ENCODE data around the gene MPZ.

MPZ gene

DNA sequence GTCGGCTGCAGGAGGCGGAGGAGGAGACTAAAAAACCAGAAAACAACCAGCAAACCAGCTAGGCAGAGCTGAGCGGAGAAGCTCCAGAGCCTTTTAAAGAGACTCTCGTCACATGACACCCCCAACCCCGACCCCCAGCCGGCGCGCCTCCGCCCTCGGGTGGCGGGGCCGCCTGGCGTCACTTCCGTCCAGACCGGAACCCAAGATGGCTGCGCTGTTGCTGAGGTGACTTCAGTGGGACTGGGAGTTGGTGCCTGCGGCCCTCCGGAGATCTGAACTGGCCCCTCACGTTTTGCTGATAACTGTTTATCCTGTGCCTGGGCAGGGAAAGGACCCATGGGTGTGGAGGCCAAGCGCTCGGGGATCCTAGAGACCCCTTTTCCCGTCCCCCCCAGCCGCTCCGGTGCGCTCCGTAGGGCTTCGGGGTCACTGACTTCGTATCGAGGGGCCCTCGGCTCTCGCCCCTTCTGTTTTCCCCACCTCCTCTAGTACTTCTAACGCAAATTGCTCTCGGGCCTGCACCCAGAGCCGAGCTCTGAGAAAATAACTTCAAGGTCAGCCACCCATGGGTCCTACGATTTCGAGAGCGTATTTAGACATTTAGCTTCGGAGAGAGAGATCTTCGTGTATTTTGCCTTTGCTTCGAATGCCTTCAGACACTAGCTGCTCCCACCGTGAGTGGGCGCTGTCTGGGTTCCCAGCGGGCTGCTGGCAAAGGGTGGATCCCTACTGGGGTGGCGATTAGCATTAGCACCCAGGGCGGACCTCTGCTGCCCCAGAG, 4.6 kb upstream of the MPZ start, which contains the start of gene SDHC:
SDHC (plus strand) TSS at position 181 of the 781 bp plus-strand sequence; CDS start at position 206, 25 bp downstream.
- Histone ChIP-seq H3K27ac (ENCODE audit: low read length) (peak within 1 kb of the TSS; percentile 98), H3K9ac (ENCODE audit: low read depth, low read length) (peak within 1 kb of the TSS; percentile 96), H3K4me1 (ENCODE audit: insufficient read depth, low read length) (peaks cover 13% of the 10 kb centered on the region), H3K27me3 (ENCODE audit: insufficient read depth, low read length) (no peaks in the 10 kb centered on the region), H3K36me3 (ENCODE audit: insufficient read depth, low read depth, low read length) (no peaks in the 10 kb centered on the region), H3K4me3 (ENCODE audit: low read length) (peak within 1 kb of the TSS; percentile 95), H3K9me3 (ENCODE audit: insufficient read depth, low read depth, low read length) (no peaks in the 10 kb centered on the region)

DNA sequence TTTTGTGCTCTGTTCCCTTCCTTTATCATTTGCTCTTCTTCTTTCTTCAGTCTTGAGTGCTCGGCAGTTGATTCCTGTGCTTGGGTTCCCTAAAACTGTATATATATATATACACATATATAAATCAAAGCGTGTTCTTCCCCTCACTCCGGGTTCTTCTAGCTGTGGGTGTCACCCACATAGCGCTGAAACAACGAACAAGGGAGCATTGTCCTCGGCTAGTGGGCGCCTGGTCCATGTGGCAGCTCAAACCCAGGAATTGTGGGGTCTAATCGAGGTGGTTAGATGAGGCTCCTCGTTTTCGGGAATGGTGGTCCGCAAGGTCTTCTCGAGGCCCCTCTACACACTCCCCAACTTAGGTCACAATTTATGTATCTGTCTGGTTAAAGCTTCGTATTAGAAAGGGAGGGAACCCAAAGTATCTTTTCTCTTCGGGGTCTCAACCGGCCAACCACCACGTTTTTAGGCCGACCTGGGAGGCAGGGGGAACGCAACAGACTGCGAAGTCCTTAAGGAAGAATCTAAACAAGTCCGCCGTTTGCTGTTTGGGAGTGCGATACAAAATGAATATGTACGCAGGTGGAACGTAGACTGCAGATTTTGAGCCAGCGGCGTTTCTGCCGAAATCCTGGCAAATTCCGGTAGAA, 3.9 kb upstream of the MPZ start:
- Histone ChIP-seq H3K4me1 (ENCODE audit: insufficient read depth, low read length) (peaks cover 13% of the 10 kb centered on the region), H3K27ac (ENCODE audit: low read length) (peak overlapping the region; percentile 98), H3K9me3 (ENCODE audit: insufficient read depth, low read depth, low read length) (no peaks in the 10 kb centered on the region), H3K9ac (ENCODE audit: low read depth, low read length) (peak overlapping the region; percentile 96; the same call in 1 of the 2 replicates), H3K27me3 (ENCODE audit: insufficient read depth, low read length) (no peaks in the 10 kb centered on the region), H3K4me3 (ENCODE audit: low read length) (peak overlapping the region; percentile 95), H3K36me3 (ENCODE audit: insufficient read depth, low read depth, low read length) (no peaks in the 10 kb centered on the region)

DNA sequence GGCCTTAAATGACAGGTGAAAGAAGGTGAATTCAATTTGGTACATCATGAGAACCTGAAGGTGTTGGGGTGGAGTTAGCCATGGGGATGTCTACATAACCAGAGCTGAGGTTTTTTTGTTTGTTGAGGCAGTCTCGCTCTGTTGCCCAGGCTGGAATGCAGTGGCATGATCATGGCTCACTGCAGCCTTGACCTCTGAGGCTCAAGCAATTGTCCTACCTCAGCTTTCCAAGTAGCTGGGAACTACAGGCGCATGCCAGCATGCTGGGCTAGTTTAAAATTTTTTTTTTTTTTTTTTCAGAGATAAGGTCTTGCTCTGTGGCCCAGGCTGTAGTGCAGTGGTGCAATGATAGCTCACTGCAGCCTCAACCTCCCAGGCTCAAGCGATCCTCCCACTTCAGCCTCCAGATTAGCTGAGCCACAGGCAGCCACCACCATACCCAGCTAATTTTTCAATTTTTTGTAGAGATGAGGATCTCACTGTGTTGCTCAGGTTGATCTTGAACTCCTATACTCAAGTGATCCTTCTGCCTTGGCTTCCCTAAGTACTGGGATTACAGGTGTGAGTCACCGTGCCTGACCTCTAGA, 1.9 kb upstream of the MPZ start:
- no peak overlapping the region for H3K4me3 ChIP-seq (ENCODE audit: low read length)

DNA sequence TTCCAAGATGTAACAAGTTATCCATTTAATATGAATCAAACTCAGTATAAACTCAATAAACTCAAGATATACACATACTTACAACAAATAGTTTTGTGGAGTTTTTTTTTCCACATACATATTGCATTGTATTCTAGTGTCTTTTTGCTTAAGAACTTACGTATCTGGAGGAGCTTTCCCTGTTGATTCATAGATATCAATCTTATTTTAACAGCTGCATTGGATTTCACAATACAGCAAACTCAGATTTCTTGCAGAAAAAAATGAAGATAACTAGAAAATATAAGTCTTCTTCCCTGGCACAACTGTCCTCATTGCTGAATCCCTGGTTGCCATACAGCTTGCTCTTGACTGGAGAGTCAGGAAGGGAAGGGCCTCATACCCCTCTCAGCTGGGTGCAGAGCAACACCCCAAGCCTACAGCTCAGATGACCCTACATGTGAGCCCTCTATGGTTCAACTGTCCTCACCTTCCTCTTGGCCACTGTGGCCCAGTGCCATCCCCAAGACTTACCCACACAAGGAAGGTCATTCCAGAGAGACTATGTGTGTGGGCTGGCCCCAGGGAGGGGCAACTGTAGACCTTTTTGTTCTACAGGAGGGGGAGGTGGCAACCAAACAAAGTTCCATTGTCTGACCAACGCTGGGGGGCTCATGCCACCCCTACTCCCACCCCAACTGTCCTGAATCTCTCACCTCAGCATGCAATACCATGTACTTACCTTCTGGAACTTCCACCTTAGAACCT, 1.7 kb downstream of the MPZ start:
- no peak overlapping the region for H3K9ac ChIP-seq (ENCODE audit: low read depth, low read length)
- H3K4me3 ChIP-seq (ENCODE audit: low read length) = no peak overlapping the region
- peaks cover 21% of the 10 kb centered on the region for H3K4me1 ChIP-seq (ENCODE audit: insufficient read depth, low read length)
- H3K27ac ChIP-seq (ENCODE audit: low read length) = no peak overlapping the region
- no peaks in the 10 kb centered on the region for H3K27me3 ChIP-seq (ENCODE audit: insufficient read depth, low read length)
- H3K36me3 ChIP-seq (ENCODE audit: insufficient read depth, low read depth, low read length) = no peaks in the 10 kb centered on the region
- H3K9me3 ChIP-seq (ENCODE audit: insufficient read depth, low read depth, low read length) = no peaks in the 10 kb centered on the region

More for the DNA sequence above, 1.9 kb upstream of the MPZ start:
- H3K9me3 ChIP-seq (ENCODE audit: insufficient read depth, low read depth, low read length) = no peaks in the 10 kb centered on the region
- no peaks in the 10 kb centered on the region for H3K36me3 ChIP-seq (ENCODE audit: insufficient read depth, low read depth, low read length)
- peaks cover 16% of the 10 kb centered on the region for H3K4me1 ChIP-seq (ENCODE audit: insufficient read depth, low read length)
- no peaks in the 10 kb centered on the region for H3K27me3 ChIP-seq (ENCODE audit: insufficient read depth, low read length)
- H3K9ac ChIP-seq (ENCODE audit: low read depth, low read length) = no peak overlapping the region
- H3K27ac ChIP-seq (ENCODE audit: low read length) = no peak overlapping the region

DNA sequence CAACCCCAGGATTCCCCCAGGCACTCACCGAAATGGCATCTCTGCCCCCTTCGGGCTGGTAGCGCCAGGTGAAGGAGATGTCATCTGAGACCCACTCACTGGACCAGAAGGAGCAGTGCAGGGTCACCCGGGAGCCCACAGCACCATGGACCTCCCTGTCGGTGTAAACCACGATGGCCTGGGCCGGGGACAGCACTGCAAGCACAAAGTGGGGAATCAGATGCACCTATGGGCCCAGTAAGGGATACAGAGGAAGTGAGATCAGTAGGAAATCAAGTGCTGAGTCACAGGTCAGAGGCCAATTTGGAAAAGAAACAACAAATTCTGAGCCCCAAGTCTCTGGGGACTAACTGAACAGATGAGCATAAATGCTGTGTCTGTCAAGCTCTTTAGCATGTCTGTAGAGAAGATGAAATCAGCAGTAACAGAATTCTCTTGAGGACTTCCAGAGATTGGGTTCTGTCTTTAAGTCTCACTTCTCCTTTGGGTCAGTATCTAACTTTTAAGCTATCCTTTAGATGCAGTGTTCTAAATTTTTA, 2.5 kb downstream of the MPZ start:
- H3K9me3 ChIP-seq (ENCODE audit: insufficient read depth, low read depth, low read length) = no peaks in the 10 kb centered on the region
- H3K27ac ChIP-seq (ENCODE audit: low read length) = no peak overlapping the region
- peaks cover 21% of the 10 kb centered on the region for H3K4me1 ChIP-seq (ENCODE audit: insufficient read depth, low read length)
- no peaks in the 10 kb centered on the region for H3K27me3 ChIP-seq (ENCODE audit: insufficient read depth, low read length)
- H3K36me3 ChIP-seq (ENCODE audit: insufficient read depth, low read depth, low read length) = no peaks in the 10 kb centered on the region
- H3K9ac ChIP-seq (ENCODE audit: low read depth, low read length) = no peak overlapping the region
- no peak overlapping the region for H3K4me3 ChIP-seq (ENCODE audit: low read length)

DNA sequence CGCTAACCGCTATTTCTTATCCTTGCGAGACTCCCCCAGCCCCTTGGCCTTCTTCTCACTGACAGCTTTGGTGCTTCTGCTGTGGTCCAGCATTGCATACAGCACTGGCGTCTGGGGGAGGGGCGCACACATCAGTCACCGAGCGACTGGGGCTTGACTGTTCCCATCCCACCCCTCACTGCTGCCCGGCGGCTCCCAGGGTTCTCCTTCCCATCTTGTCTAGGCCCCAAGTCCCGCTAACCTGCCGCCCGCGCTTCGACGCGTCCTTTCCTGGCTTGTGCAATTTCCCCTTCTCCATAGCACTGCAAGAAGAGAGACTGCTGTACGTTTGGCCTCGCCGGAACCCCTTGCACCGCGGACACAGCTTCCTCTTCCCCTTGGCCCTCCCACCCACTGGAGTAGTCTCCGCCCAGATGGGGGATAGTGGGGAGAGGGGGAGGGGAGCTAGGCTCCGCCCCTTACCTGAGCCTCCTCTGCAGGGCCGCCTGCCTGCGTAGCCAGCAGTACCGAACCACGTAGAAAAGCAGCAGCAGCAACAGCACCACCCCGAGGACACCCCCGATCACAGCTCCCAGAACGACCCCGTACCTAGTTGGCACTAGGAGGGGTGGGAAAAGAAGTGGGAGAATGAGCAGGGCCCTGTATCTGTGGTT, 3.8 kb downstream of the MPZ start:
- H3K9me3 ChIP-seq (ENCODE audit: insufficient read depth, low read depth, low read length) = no peaks in the 10 kb centered on the region
- H3K4me1 ChIP-seq (ENCODE audit: insufficient read depth, low read length) = peaks cover 21% of the 10 kb centered on the region
- H3K27me3 ChIP-seq (ENCODE audit: insufficient read depth, low read length) = no peaks in the 10 kb centered on the region
- H3K4me3 ChIP-seq (ENCODE audit: low read length) = peak overlapping the region; percentile 94
- no peak overlapping the region for H3K27ac ChIP-seq (ENCODE audit: low read length)
- no peaks in the 10 kb centered on the region for H3K36me3 ChIP-seq (ENCODE audit: insufficient read depth, low read depth, low read length)
- peak overlapping the region; percentile 71; the same call in 1 of the 2 replicates for H3K9ac ChIP-seq (ENCODE audit: low read depth, low read length)

DNA sequence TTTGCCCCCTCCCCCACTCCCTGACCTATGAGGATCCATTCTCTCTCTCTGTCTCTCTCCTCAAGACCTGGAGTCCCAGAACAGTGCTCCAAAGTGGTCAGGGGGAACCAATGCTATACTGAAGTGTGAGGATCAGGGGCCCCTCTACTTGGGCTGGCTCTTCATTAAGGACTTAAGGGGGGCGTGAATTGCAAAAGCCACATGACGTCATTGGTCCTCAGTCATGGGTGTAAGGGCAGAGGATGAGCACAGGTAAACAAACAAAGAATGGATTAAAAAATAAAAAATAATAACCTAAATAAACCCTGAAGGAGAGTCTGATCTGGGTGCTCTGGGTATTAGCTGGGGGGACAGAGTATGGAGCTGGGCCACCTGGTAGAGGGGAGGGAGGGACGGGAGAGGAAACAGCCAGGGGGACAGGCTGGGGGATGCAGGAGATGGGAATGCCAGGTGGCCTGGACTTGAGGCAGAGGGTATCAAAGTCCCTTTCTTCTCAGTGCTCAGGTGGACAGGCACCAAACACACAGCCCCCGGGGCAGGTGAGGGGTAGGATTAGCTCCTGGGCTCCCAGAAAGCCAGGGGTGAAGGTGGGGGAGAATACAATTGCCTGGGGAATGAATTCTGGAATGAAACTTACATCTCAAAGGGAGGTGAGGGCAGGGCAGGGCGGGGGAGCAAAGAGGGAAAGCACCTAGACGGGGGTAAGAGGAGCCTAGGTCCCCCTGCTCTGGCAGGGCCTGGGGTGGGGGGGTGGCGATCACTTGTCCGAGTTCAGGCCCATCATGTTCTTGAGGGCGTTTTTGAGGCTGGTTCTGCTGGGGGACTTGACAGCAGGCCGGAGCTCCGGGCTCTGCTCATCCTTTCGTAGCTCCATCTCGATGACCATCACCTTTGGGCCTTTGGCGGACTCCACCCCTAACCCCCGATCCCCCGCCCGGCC, 4.6 kb downstream of the MPZ start:
- no peaks in the 10 kb centered on the region for H3K27me3 ChIP-seq (ENCODE audit: insufficient read depth, low read length)
- no peaks in the 10 kb centered on the region for H3K9me3 ChIP-seq (ENCODE audit: insufficient read depth, low read depth, low read length)
- no peaks in the 10 kb centered on the region for H3K36me3 ChIP-seq (ENCODE audit: insufficient read depth, low read depth, low read length)
- H3K4me3 ChIP-seq (ENCODE audit: low read length) = peak overlapping the region; percentile 94
- peak overlapping the region; percentile 71; the same call in 1 of the 2 replicates for H3K9ac ChIP-seq (ENCODE audit: low read depth, low read length)
- H3K4me1 ChIP-seq (ENCODE audit: insufficient read depth, low read length) = peaks cover 25% of the 10 kb centered on the region
- H3K27ac ChIP-seq (ENCODE audit: low read length) = no peak overlapping the region

DNA sequence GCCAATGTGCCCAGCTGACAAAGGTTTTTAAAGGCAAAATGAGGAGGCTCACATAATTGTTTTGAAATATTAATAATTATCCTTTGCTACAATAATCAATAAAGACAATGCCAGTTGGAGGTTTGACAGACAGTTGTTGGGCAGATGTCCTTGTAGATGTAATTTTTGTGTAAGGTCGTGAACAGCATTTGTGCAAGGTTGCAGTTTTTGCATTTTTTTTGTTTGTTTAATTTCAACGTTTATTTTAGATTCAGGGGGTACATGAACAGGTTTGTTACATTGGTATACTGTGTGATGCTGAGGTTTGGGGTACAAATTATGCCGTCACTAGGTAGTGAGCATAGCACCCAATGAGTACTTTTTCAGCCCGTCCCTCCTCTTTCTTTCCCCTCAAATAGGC, 9.3 kb downstream of the MPZ start:
- Histone ChIP-seq H3K4me1 (ENCODE audit: insufficient read depth, low read length) (peaks cover 18% of the 10 kb centered on the region; the same call in 1 of the 2 replicates), H3K27me3 (ENCODE audit: insufficient read depth, low read length) (no peaks in the 10 kb centered on the region), H3K9ac (ENCODE audit: low read depth, low read length) (no peak overlapping the region), H3K36me3 (ENCODE audit: insufficient read depth, low read depth, low read length) (no peaks in the 10 kb centered on the region), H3K4me3 (ENCODE audit: low read length) (no peak overlapping the region), H3K27ac (ENCODE audit: low read length) (no peak overlapping the region), H3K9me3 (ENCODE audit: insufficient read depth, low read depth, low read length) (no peaks in the 10 kb centered on the region)

DNA sequence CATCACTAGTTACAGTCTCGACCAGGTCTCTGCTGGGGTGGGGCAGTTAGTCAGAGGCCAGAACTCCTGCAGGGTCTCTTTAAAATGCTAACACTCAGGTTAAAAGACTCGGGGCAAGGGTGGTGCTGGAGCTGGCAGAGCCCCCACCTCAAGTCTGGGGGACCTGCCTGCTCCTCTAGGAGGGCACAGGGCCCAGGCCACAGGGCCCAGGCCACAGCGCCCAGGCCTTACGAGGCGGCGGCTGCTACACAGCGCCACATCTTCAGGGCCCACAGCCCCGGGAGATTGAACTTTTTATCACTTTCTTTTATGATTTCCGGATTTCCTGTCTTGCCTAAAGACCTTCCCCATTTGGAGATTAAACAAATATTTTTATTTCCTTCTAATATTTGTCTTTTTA, 10.4 kb downstream of the MPZ start:
- Histone ChIP-seq H3K4me1 (ENCODE audit: insufficient read depth, low read length) (peaks cover 11% of the 10 kb centered on the region; the same call in 1 of the 2 replicates), H3K27ac (ENCODE audit: low read length) (no peak overlapping the region), H3K27me3 (ENCODE audit: insufficient read depth, low read length) (no peaks in the 10 kb centered on the region), H3K4me3 (ENCODE audit: low read length) (no peak overlapping the region), H3K36me3 (ENCODE audit: insufficient read depth, low read depth, low read length) (no peaks in the 10 kb centered on the region), H3K9me3 (ENCODE audit: insufficient read depth, low read depth, low read length) (no peaks in the 10 kb centered on the region), H3K9ac (ENCODE audit: low read depth, low read length) (no peak overlapping the region)

DNA sequence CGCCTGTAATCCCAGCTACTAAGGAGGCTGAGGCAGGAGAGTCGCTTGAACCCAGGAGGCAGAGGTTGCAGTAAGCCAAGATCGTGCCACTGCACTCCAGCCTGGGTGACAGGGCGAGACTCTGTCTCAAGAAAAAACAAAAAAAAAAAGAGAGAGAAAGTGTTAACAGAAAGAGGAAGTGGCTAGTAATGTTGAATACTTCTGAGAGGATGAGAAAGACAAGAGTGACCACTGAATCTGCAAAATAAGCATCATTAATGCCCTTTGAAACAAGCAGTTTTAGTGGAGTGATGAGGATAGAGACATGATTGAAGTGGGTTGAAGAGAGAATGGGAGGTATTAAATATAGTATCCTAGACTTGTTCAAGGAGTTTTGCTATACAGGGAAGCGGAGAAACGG, 11.7 kb downstream of the MPZ start:
- no peaks in the 10 kb centered on the region for H3K27me3 ChIP-seq (ENCODE audit: insufficient read depth, low read length)

More for the DNA sequence above, 11.7 kb downstream of the MPZ start:
- no peak overlapping the region for H3K4me3 ChIP-seq (ENCODE audit: low read length)
- no peak overlapping the region for H3K27ac ChIP-seq (ENCODE audit: low read length)
- H3K4me1 ChIP-seq (ENCODE audit: insufficient read depth, low read length) = peaks cover 4% of the 10 kb centered on the region; the same call in 1 of the 2 replicates
- H3K9ac ChIP-seq (ENCODE audit: low read depth, low read length) = no peak overlapping the region
- no peaks in the 10 kb centered on the region for H3K9me3 ChIP-seq (ENCODE audit: insufficient read depth, low read depth, low read length)
- H3K36me3 ChIP-seq (ENCODE audit: insufficient read depth, low read depth, low read length) = no peaks in the 10 kb centered on the region
